Stimulated activated CD8-positive, alpha-beta memory T cell treated with anti-CD3 and anti-CD28 coated beads, Interleukin-7, amount 100 ng/mL, for 1 hour (primary cell): ENCODE data around the gene OTOG.

Experiments
- DNase-seq, 2 donors: peaks; one replicate each; pipeline ENCODE4 v3.0.0-alpha.2; 2020; ENCODE audit warnings: low read depth in 2 of 2

Gene OTOG

GRCh38 chr11:17585911-17586695 lies 39.0 kb downstream of the OTOG start:
- DNase-seq, result no peak

GRCh38 chr11:17588166-17588565 lies 41.1 kb downstream of the OTOG start:
- no peak for DNase-seq

- DNase-seq, result no peak
Measured at GRCh38 chr11:17588721-17589120, 41.7 kb downstream of the OTOG start.

GRCh38 chr11:17590463-17590862 lies 43.4 kb downstream of the OTOG start:
- no peak for DNase-seq

- DNase-seq, result no peak
Measured at GRCh38 chr11:17591293-17591692, 44.2 kb downstream of the OTOG start.

- DNase-seq, result no peak
Measured at GRCh38 chr11:17593466-17594245, 46.6 kb downstream of the OTOG start.

- DNase-seq, result no peak
Measured at GRCh38 chr11:17594686-17595192, 47.7 kb downstream of the OTOG start.

GRCh38 chr11:17595526-17596309 lies 48.7 kb downstream of the OTOG start:
- no peak for DNase-seq

GRCh38 chr11:17596310-17596669 lies 49.2 kb downstream of the OTOG start:
- no peak for DNase-seq

GRCh38 chr11:17596711-17597110 lies 49.7 kb downstream of the OTOG start:
- no peak for DNase-seq

GRCh38 chr11:17597770-17598169 lies 50.7 kb downstream of the OTOG start:
- no peak for DNase-seq

- DNase-seq, result peak; percentile 24 to 49
Measured at GRCh38 chr11:17598700-17599459, 51.8 kb downstream of the OTOG start.

GRCh38 chr11:17599460-17599925 lies 52.4 kb downstream of the OTOG start:
- no peak for DNase-seq

- no peak for DNase-seq
Measured at GRCh38 chr11:17600316-17601255, 53.5 kb downstream of the OTOG start.

- DNase-seq, result no peak
Measured at GRCh38 chr11:17601256-17601671, 54.2 kb downstream of the OTOG start.

GRCh38 chr11:17601676-17602075 lies 54.6 kb downstream of the OTOG start:
- no peak for DNase-seq

GRCh38 chr11:17602105-17603001 lies 55.3 kb downstream of the OTOG start:
- DNase-seq, result no peak

GRCh38 chr11:17603056-17603825 lies 56.2 kb downstream of the OTOG start:
- no peak for DNase-seq
